ENCODE measurements around the gene MIEF2. TPM values are rescaled to one million over a fixed set of nuclear protein-coding genes. Genes with fewer than 3 reads are reported as not detected.

Gene MIEF2
- total RNA-seq, 1 donor = 13.2 TPM

GRCh38 chr17:18235743-18236256 is 24.7 kb upstream of the MIEF2 start:
- DNase-seq (ENCODE audit: low read depth) = peak; percentile 47
- no peak overlapping the region for H3K4me3 ChIP-seq (ENCODE audit: low read depth, low read length)
- TF ChIP-seq CTCF (IDR thresholded peaks at IDR 0.05; ENCODE audit: insufficient read depth, low read length) = no peak

- DNase-seq (ENCODE audit: low read depth) = no peak
- no peak overlapping the region for H3K4me3 ChIP-seq (ENCODE audit: low read depth, low read length)
- TF ChIP-seq CTCF (IDR thresholded peaks at IDR 0.05; ENCODE audit: insufficient read depth, low read length) = no peak
Measured at GRCh38 chr17:18236494-18236893, 24.0 kb upstream of the MIEF2 start.

- no peak overlapping the region for H3K4me3 ChIP-seq (ENCODE audit: low read depth, low read length)
- no peak for TF ChIP-seq CTCF (IDR thresholded peaks at IDR 0.05; ENCODE audit: insufficient read depth, low read length)
- no peak for DNase-seq (ENCODE audit: low read depth)
Measured at GRCh38 chr17:18237461-18237860, 23.0 kb upstream of the MIEF2 start.

- no peak for TF ChIP-seq CTCF (IDR thresholded peaks at IDR 0.05; ENCODE audit: insufficient read depth, low read length)
- DNase-seq (ENCODE audit: low read depth) = no peak
- no peak overlapping the region for H3K4me3 ChIP-seq (ENCODE audit: low read depth, low read length)
Measured at GRCh38 chr17:18238299-18238698, 22.2 kb upstream of the MIEF2 start.

GRCh38 chr17:18240449-18240848 is 20.0 kb upstream of the MIEF2 start:
- no peak for DNase-seq (ENCODE audit: low read depth)
- TF ChIP-seq CTCF (IDR thresholded peaks at IDR 0.05; ENCODE audit: insufficient read depth, low read length) = no peak
- H3K4me3 ChIP-seq (ENCODE audit: low read depth, low read length) = no peak overlapping the region

- no peak for DNase-seq (ENCODE audit: low read depth)
- no peak overlapping the region for H3K4me3 ChIP-seq (ENCODE audit: low read depth, low read length)
- TF ChIP-seq CTCF (IDR thresholded peaks at IDR 0.05; ENCODE audit: insufficient read depth, low read length) = no peak
Measured at GRCh38 chr17:18241229-18241871, 19.1 kb upstream of the MIEF2 start.
